Measurements from ENCODE around the gene GPR107.

The GPR107 gene

GRCh38 chr9:130078547-130078946, 24.8 kb downstream of the GPR107 start:
- DNase-seq (ENCODE audit: low read depth), result no peak
- no peak for TF ChIP-seq CTCF (conservative IDR thresholded peaks at IDR 0.05; ENCODE audit: low read length)
- H3K4me3 ChIP-seq (ENCODE audit: low read length), result no peak overlapping the region

- DNase-seq (ENCODE audit: low read depth), result no peak
- TF ChIP-seq CTCF (conservative IDR thresholded peaks at IDR 0.05; ENCODE audit: low read length), result no peak
- no peak overlapping the region for H3K4me3 ChIP-seq (ENCODE audit: low read length)
Measured at GRCh38 chr9:130084337-130084736, 30.6 kb downstream of the GPR107 start.

- no peak for TF ChIP-seq CTCF (conservative IDR thresholded peaks at IDR 0.05; ENCODE audit: low read length)
- no peak overlapping the region for H3K4me3 ChIP-seq (ENCODE audit: low read length)
- no peak for DNase-seq (ENCODE audit: low read depth)
Measured at GRCh38 chr9:130088051-130088450, 34.3 kb downstream of the GPR107 start.

- no peak for TF ChIP-seq CTCF (conservative IDR thresholded peaks at IDR 0.05; ENCODE audit: low read length)
- no peak for DNase-seq (ENCODE audit: low read depth)
- H3K4me3 ChIP-seq (ENCODE audit: low read length), result no peak overlapping the region
Measured at GRCh38 chr9:130089141-130089540, 35.4 kb downstream of the GPR107 start.

- TF ChIP-seq CTCF (conservative IDR thresholded peaks at IDR 0.05; ENCODE audit: low read length), result no peak; the same call in 1 of the 2 replicates
- no peak for DNase-seq (ENCODE audit: low read depth)
- H3K4me3 ChIP-seq (ENCODE audit: low read length), result no peak overlapping the region
Measured at GRCh38 chr9:130090915-130091314, 37.2 kb downstream of the GPR107 start.

- TF ChIP-seq CTCF (conservative IDR thresholded peaks at IDR 0.05; ENCODE audit: low read length), result no peak
- no peak overlapping the region for H3K4me3 ChIP-seq (ENCODE audit: low read length)
- DNase-seq (ENCODE audit: low read depth), result no peak
Measured at GRCh38 chr9:130092910-130093309, 39.2 kb downstream of the GPR107 start.

- no peak overlapping the region for H3K4me3 ChIP-seq (ENCODE audit: low read length)
- TF ChIP-seq CTCF (conservative IDR thresholded peaks at IDR 0.05; ENCODE audit: low read length), result no peak
- DNase-seq (ENCODE audit: low read depth), result no peak
Measured at GRCh38 chr9:130095872-130096271, 42.2 kb downstream of the GPR107 start.
